Ectodermal cell (in vitro differentiated cells): ENCODE measurements around the gene BRF1.
A peak's percentile ranks its signal among the peaks of the same experiment; 100 is the strongest.
"Not testable (repeated sequence)": the region's sequence is repeated elsewhere in the genome, so short reads cannot be mapped to it uniquely, and the experiment has no call there.

Experiments used
- H3K27ac ChIP-seq: 2 replicates; pipeline ENCODE4 v1.7.0; 2013; ENCODE audit warnings: mild to moderate bottlenecking, low read depth, low read length; ENCODE audit not compliant: insufficient read depth, poor library complexity, severe bottlenecking
- H3K27me3 ChIP-seq: 2 replicates; pipeline ENCODE4 v1.7.0; 2013; ENCODE audit warnings: mild to moderate bottlenecking, low read length; ENCODE audit not compliant: insufficient read depth, control insufficient read depth, poor library complexity, severe bottlenecking
- H3K36me3 ChIP-seq: one replicate; pipeline ENCODE4 v1.7.0; 2013; ENCODE audit warnings: low read length; ENCODE audit not compliant: control insufficient read depth, insufficient read depth
- H3K4me1 ChIP-seq: one replicate; pipeline ENCODE4 v1.7.0; 2013; ENCODE audit warnings: low read length; ENCODE audit not compliant: control insufficient read depth, insufficient read depth
- H3K4me3 ChIP-seq: 2 replicates; pipeline ENCODE4 v1.7.0; 2013; ENCODE audit warnings: low read depth, low read length, control low read depth; ENCODE audit not compliant: insufficient read depth
- H3K9me3 ChIP-seq: 2 replicates; pipeline ENCODE4 v1.7.0; 2013; ENCODE audit warnings: mild to moderate bottlenecking, low read length, moderate library complexity; ENCODE audit not compliant: control insufficient read depth
- WGBS, 2 experiments: methylation state at CpG; one replicate each; pipeline ENCODE4 v1.1.7; 2013; ENCODE audit warnings: missing lambda C conversion rate in 2 of 2; 5-methylcytosine and 5-hydroxymethylcytosine counted together

BRF1 gene

GRCh38 chr14:105303949-105304348 is 3.1 kb upstream of the BRF1 start:
- 80 to 83% methylated on average over 6 of the region's 6 CpGs for WGBS, 2 experiments

GRCh38 chr14:105301915-105302249 is 1.1 kb upstream of the BRF1 start:
- not testable (repeated sequence) for H3K9me3 ChIP-seq, H3K4me1 ChIP-seq, H3K27ac ChIP-seq, H3K36me3 ChIP-seq
- WGBS, 2 experiments: 66 to 69% methylated on average over 11 of the region's 11 CpGs
- Histone ChIP-seq H3K27me3 (peaks cover 17% of the 10 kb centered on the region), H3K4me3 (peak overlapping the region; percentile 76)

More at GRCh38 chr14:105303949-105304348, 3.1 kb upstream of the BRF1 start:
- no peak overlapping the region for H3K27ac ChIP-seq
- H3K9me3 ChIP-seq: no peaks in the 10 kb centered on the region
- H3K36me3 ChIP-seq: no peaks in the 10 kb centered on the region
- H3K27me3 ChIP-seq: peaks cover 17% of the 10 kb centered on the region
- no peak overlapping the region for H3K4me3 ChIP-seq
- no peaks in the 10 kb centered on the region for H3K4me1 ChIP-seq

- Histone ChIP-seq H3K27ac (peak overlapping the region; percentile 75), H3K36me3 (no peaks in the 10 kb centered on the region), H3K27me3 (peaks cover 17% of the 10 kb centered on the region), H3K4me1 (no peaks in the 10 kb centered on the region), H3K4me3 (peak overlapping the region; percentile 76), H3K9me3 (no peaks in the 10 kb centered on the region)
- 2% methylated on average over 65 of the region's 65 CpGs for WGBS, 2 experiments
Measured at GRCh38 chr14:105301103-105301914, 508 bp upstream of the BRF1 start.

GRCh38 chr14:105299654-105300541 is 903 bp downstream of the BRF1 start:
- peaks cover 17% of the 10 kb centered on the region for H3K27me3 ChIP-seq
- WGBS, 2 experiments: 12 to 13% methylated on average over 54 of the region's 54 CpGs
- H3K36me3 ChIP-seq: no peaks in the 10 kb centered on the region
- H3K9me3 ChIP-seq: no peaks in the 10 kb centered on the region
- H3K4me1 ChIP-seq: no peaks in the 10 kb centered on the region
- H3K27ac ChIP-seq: no peak overlapping the region
- peak overlapping the region; percentile 76 for H3K4me3 ChIP-seq

- H3K27ac ChIP-seq, H3K36me3 ChIP-seq, H3K4me3 ChIP-seq, H3K4me1 ChIP-seq, H3K9me3 ChIP-seq: not testable (repeated sequence)
- H3K27me3 ChIP-seq: peaks cover 17% of the 10 kb centered on the region
- 94 to 96% methylated on average over 11 of the region's 11 CpGs for WGBS, 2 experiments
Measured at GRCh38 chr14:105297311-105297710, 3.5 kb downstream of the BRF1 start.

GRCh38 chr14:105294142-105294597 is 6.6 kb downstream of the BRF1 start:
- Histone ChIP-seq H3K27me3 (peaks cover under 1% of the 10 kb centered on the region), H3K4me1 (no peaks in the 10 kb centered on the region), H3K9me3 (no peaks in the 10 kb centered on the region), H3K27ac (no peak overlapping the region), H3K4me3 (no peak overlapping the region), H3K36me3 (no peaks in the 10 kb centered on the region)
- WGBS, 2 experiments: 93% methylated on average over 15 of the region's 15 CpGs

GRCh38 chr14:105292826-105293711 is 7.7 kb downstream of the BRF1 start:
- 90 to 92% methylated on average over 26 of the region's 26 CpGs for WGBS, 2 experiments
- no peaks in the 10 kb centered on the region for H3K9me3 ChIP-seq
- no peak overlapping the region for H3K27ac ChIP-seq
- no peaks in the 10 kb centered on the region for H3K36me3 ChIP-seq
- H3K27me3 ChIP-seq: no peaks in the 10 kb centered on the region
- no peak overlapping the region for H3K4me3 ChIP-seq
- H3K4me1 ChIP-seq: no peaks in the 10 kb centered on the region

- H3K4me1 ChIP-seq: peaks cover 4% of the 10 kb centered on the region
- no peaks in the 10 kb centered on the region for H3K36me3 ChIP-seq
- WGBS, 2 experiments: 84 to 85% methylated on average over 13 of the region's 13 CpGs
- H3K4me3 ChIP-seq: no peak overlapping the region
- no peaks in the 10 kb centered on the region for H3K9me3 ChIP-seq
- H3K27me3 ChIP-seq: no peaks in the 10 kb centered on the region
- H3K27ac ChIP-seq: no peak overlapping the region
Measured at GRCh38 chr14:105290621-105291346, 10.0 kb downstream of the BRF1 start.

- not testable (repeated sequence) for H3K4me3 ChIP-seq, H3K4me1 ChIP-seq, H3K9me3 ChIP-seq, H3K36me3 ChIP-seq, H3K27me3 ChIP-seq, H3K27ac ChIP-seq
- WGBS, 2 experiments: 93 to 96% methylated on average over 6 of the region's 6 CpGs
Measured at GRCh38 chr14:105288936-105289335, 11.9 kb downstream of the BRF1 start.
